PFSK-1 (cell line): ENCODE measurements around the gene CFAP20DC.

Experiments
- POLR2AphosphoS5 ChIP-seq: IDR thresholded peaks from 2 replicates; pipeline ENCODE4 v1.6.1; 2012; ENCODE audit warnings: low read depth, mild to moderate bottlenecking, control low read depth, low read length, moderate library complexity
- TAF1 ChIP-seq: IDR thresholded peaks from 2 replicates; pipeline ENCODE4 v1.6.1; 2012; ENCODE audit warnings: low read length, control low read depth, borderline replicate concordance; ENCODE audit not compliant: insufficient read depth

DNA sequence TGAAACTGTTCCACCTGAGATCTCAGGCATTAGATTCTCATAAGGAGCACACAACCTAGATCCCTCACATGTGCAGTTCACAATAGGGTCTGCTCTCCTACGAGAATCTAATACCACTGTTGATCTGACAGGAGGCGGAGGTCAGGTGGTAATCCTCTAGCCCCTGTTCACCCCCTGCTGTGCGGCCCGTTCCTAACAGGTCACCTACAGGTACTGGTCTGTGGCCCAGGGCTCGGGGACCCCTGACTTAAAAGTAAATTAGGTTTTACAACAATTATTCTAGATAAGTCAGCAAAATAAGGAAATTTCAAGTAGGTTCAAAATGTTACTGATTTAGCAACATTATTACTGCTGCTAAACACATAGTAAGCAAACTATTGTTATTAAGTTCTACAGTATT, 58.2 kb downstream of the CFAP20DC start:
- no peak for TF ChIP-seq POLR2AphosphoS5
- TF ChIP-seq TAF1 = no peak
